K562 (cell line): Measurements from ENCODE around the gene TMEM270. TPM values are rescaled to one million over a fixed set of nuclear protein-coding genes. Genes with fewer than 3 reads are reported as not detected.

Experiments
- ATF7 ChIP-seq: fragments of 450-650 bp; IDR thresholded peaks from 2 replicates; pipeline ENCODE4 v1.7.1; 2014; ENCODE audit warnings: mild to moderate bottlenecking, moderate library complexity
- FOS ChIP-seq: IDR thresholded peaks from 3 replicates; pipeline ENCODE4 v1.6.1; 2011; ENCODE audit not compliant: insufficient read length; ENCODE audit errors: extremely low read depth
- GATA2 ChIP-seq: sonication (generic); formaldehyde crosslinking; IDR thresholded peaks from 2 replicates; pipeline ENCODE4 v1.4.0; 2020; ENCODE audit warnings: mild to moderate bottlenecking, missing genetic modification reagents
- GATAD2A ChIP-seq: fragments of 450-650 bp; IDR thresholded peaks from 2 replicates; pipeline ENCODE4 v1.6.1; 2017
- HDAC2 ChIP-seq: fragments of 450-650 bp; IDR thresholded peaks from 2 replicates; pipeline ENCODE4 v1.6.1; 2016; ENCODE audit warnings: mild to moderate bottlenecking
- MAFK ChIP-seq: IDR thresholded peaks from 2 replicates; pipeline ENCODE4 v1.6.1; 2011; ENCODE audit warnings: low read length, improper control_type of control experiment
- MBD2 ChIP-seq: sonication (generic); IDR thresholded peaks from 2 replicates; pipeline ENCODE4 v1.6.1; 2016; ENCODE audit warnings: low read depth, borderline replicate concordance
- MXI1 ChIP-seq: IDR thresholded peaks from 2 replicates; pipeline ENCODE4 v1.6.1; 2011; ENCODE audit warnings: low read depth, mild to moderate bottlenecking, improper control_type of control experiment, low read length
- NCOR1 ChIP-seq: fragments of 450-650 bp; IDR thresholded peaks from 2 replicates; pipeline ENCODE4 v1.6.1; 2016; ENCODE audit warnings: mild to moderate bottlenecking, moderate library complexity
- POLR2A ChIP-seq: fragments of 450-650 bp; conservative IDR thresholded peaks from 2 replicates; pipeline ENCODE4 v1.6.1; 2016
- RBM39 ChIP-seq: fragments of 200-400 bp; formaldehyde crosslinking; optimal IDR thresholded peaks from 2 replicates; pipeline ENCODE3; 2018; ENCODE audit warnings: low read depth, low read length
- YBX1 ChIP-seq: fragments of 450-650 bp; IDR thresholded peaks from 2 replicates; pipeline ENCODE4 v1.7.1; 2016; ENCODE audit warnings: mild to moderate bottlenecking
- ZNF143 ChIP-seq: sonication (generic); formaldehyde crosslinking; IDR thresholded peaks from 2 replicates; pipeline ENCODE4 v1.9.0; 2022; ENCODE audit warnings: mild to moderate bottlenecking, missing genetic modification reagents
- polyA plus RNA-seq, 8 experiments: library from polyadenylated mRNA; depleted of rRNA in 4 of 8; stranded (reverse) in 5 of 8; unstranded in 3 of 8; fragments of >200 nt; fragmentation: Nextera tagmentation in 2 of 8; fragmentation: Illumina TruSeq in 1 of 8; extraction: Ambion mirVana in 2 of 8; extraction: Trizol in 1 of 8; gene quantifications; 2 replicates each; pipeline versions ENCODE4 v1.2.1 to v1.2.3, GENCODE V29; 2011 to 2014; ENCODE audit warnings: inconsistent platforms in 1 of 8, missing spikeins in 1 of 8
- total RNA-seq, 7 experiments: library from RNA; depleted of rRNA in 6 of 7; stranded (reverse); fragments of >200 nt in 6 of 7; fragmentation: Illumina TruSeq in 2 of 7; extraction: Trizol in 2 of 7; gene quantifications; 2 replicates each; pipeline versions ENCODE4 v1.2.1 to v1.2.3, GENCODE V29; 2011 to 2021; ENCODE audit warnings: low replicate concordance in 1 of 7
- TF ChIP-seq, protein P1 (sequence below): fragments of 450-650 bp; IDR thresholded peaks from 2 replicates; pipeline ENCODE4 v1.7.0; 2016; ENCODE audit warnings: borderline replicate concordance
- TF ChIP-seq, protein P2 (sequence below), 3 experiments: IDR thresholded peaks in 2 of 3; conservative IDR thresholded peaks in 1 of 3; 2 replicates each; pipeline ENCODE4 v1.5.1; 2011 to 2012; ENCODE audit warnings: low read length in 3 of 3, mild to moderate bottlenecking in 3 of 3, control low read depth in 2 of 3, improper control_type of control experiment in 1 of 3, inconsistent platforms in 1 of 3, low read depth in 1 of 3, mixed read lengths in 1 of 3, moderate library complexity in 1 of 3; ENCODE audit not compliant: insufficient read depth in 2 of 3
- TF ChIP-seq, protein P3 (sequence below): sonication (generic); formaldehyde crosslinking; IDR thresholded peaks from 2 replicates; pipeline ENCODE4 v1.8.0; 2022; ENCODE audit warnings: mild to moderate bottlenecking, missing genetic modification reagents
- TF ChIP-seq, protein P4 (sequence below), 2 experiments: fragments of 150-350 bp in 1 of 2; IDR thresholded peaks; 2 replicates each; pipeline ENCODE4 v1.6.1; 2012 to 2016; ENCODE audit warnings: low read depth in 2 of 2, low read length in 2 of 2, mild to moderate bottlenecking in 1 of 2, moderate library complexity in 1 of 2

TMEM270 gene
- total and polyA plus RNA-seq, 9 of the 15 experiments (the other 6 are each of a cell fraction or from before 2014, with no cell fraction given): not detected

DNA sequence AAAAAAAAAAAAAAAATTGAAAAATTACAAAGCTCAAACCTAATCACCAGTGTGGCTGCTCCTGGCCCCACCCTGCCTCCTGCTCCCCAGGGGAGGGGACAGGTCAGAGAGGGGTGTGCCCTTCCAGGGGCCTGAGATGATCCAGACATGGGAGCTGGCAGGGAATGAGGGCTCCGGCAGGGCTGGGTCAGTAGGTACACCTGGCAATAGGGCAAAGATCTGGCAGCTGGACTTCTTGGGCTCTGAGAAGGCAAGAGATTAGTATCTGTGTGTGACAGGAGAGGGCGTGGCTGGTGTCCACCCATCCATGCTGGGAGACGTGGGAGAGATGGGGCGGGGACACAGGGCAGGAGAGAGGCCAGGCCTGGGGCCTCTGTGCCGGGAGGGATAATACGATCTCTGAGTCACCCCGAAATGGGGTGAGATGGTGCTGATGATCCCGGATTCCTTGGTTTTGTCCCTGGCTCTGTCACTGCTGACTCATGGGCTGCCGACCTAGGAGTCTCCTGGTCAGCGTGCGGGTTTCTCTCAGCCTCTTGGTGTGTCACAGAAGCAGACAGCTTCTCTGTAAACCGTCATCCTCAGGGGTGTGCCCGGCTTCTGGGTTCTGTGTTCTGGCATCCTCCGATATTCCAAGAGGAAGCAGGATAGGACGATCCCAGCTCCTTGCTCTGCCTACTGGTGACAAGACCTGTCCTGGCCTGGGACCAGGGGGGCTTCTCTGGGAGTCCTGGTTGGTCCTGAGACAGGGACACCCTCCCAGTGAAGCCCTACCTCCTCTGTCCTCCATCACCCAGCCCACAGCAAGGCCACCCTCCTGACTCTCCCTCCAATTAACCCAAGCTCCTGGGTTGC, 38.4 kb upstream of the TMEM270 start (continued):
- TF ChIP-seq ZNF143 (CRISPR knock-in tag): no peak
- TF ChIP-seq, protein P1, sequence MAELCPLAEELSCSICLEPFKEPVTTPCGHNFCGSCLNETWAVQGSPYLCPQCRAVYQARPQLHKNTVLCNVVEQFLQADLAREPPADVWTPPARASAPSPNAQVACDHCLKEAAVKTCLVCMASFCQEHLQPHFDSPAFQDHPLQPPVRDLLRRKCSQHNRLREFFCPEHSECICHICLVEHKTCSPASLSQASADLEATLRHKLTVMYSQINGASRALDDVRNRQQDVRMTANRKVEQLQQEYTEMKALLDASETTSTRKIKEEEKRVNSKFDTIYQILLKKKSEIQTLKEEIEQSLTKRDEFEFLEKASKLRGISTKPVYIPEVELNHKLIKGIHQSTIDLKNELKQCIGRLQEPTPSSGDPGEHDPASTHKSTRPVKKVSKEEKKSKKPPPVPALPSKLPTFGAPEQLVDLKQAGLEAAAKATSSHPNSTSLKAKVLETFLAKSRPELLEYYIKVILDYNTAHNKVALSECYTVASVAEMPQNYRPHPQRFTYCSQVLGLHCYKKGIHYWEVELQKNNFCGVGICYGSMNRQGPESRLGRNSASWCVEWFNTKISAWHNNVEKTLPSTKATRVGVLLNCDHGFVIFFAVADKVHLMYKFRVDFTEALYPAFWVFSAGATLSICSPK: 0 out of 2 replicates have a peak, but pooled peaks have one; percentile 57
- TF ChIP-seq NCOR1: no peak
- no peak for TF ChIP-seq RBM39
- TF ChIP-seq MAFK: peak; percentile 80; the same call in 1 of the 2 replicates
- TF ChIP-seq POLR2A: peak; percentile 40; the same call in 1 of the 2 replicates
- TF ChIP-seq, protein P2, sequence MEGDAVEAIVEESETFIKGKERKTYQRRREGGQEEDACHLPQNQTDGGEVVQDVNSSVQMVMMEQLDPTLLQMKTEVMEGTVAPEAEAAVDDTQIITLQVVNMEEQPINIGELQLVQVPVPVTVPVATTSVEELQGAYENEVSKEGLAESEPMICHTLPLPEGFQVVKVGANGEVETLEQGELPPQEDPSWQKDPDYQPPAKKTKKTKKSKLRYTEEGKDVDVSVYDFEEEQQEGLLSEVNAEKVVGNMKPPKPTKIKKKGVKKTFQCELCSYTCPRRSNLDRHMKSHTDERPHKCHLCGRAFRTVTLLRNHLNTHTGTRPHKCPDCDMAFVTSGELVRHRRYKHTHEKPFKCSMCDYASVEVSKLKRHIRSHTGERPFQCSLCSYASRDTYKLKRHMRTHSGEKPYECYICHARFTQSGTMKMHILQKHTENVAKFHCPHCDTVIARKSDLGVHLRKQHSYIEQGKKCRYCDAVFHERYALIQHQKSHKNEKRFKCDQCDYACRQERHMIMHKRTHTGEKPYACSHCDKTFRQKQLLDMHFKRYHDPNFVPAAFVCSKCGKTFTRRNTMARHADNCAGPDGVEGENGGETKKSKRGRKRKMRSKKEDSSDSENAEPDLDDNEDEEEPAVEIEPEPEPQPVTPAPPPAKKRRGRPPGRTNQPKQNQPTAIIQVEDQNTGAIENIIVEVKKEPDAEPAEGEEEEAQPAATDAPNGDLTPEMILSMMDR (IDR thresholded peaks at IDR 0.05 in 2 of 3, conservative IDR thresholded peaks at IDR 0.05 in 1 of 3; ENCODE audit: insufficient read depth in 2 of 3, low read depth in 1 of 3, low read length in 3 of 3): no peak
- no peak for TF ChIP-seq GATAD2A
- TF ChIP-seq, protein P3, sequence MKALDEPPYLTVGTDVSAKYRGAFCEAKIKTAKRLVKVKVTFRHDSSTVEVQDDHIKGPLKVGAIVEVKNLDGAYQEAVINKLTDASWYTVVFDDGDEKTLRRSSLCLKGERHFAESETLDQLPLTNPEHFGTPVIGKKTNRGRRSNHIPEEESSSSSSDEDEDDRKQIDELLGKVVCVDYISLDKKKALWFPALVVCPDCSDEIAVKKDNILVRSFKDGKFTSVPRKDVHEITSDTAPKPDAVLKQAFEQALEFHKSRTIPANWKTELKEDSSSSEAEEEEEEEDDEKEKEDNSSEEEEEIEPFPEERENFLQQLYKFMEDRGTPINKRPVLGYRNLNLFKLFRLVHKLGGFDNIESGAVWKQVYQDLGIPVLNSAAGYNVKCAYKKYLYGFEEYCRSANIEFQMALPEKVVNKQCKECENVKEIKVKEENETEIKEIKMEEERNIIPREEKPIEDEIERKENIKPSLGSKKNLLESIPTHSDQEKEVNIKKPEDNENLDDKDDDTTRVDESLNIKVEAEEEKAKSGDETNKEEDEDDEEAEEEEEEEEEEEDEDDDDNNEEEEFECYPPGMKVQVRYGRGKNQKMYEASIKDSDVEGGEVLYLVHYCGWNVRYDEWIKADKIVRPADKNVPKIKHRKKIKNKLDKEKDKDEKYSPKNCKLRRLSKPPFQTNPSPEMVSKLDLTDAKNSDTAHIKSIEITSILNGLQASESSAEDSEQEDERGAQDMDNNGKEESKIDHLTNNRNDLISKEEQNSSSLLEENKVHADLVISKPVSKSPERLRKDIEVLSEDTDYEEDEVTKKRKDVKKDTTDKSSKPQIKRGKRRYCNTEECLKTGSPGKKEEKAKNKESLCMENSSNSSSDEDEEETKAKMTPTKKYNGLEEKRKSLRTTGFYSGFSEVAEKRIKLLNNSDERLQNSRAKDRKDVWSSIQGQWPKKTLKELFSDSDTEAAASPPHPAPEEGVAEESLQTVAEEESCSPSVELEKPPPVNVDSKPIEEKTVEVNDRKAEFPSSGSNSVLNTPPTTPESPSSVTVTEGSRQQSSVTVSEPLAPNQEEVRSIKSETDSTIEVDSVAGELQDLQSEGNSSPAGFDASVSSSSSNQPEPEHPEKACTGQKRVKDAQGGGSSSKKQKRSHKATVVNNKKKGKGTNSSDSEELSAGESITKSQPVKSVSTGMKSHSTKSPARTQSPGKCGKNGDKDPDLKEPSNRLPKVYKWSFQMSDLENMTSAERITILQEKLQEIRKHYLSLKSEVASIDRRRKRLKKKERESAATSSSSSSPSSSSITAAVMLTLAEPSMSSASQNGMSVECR: peak; percentile 62; the same call in 1 of the 2 replicates
- TF ChIP-seq YBX1: no peak
- peak; percentile 72 for TF ChIP-seq FOS
- TF ChIP-seq, protein P4, sequence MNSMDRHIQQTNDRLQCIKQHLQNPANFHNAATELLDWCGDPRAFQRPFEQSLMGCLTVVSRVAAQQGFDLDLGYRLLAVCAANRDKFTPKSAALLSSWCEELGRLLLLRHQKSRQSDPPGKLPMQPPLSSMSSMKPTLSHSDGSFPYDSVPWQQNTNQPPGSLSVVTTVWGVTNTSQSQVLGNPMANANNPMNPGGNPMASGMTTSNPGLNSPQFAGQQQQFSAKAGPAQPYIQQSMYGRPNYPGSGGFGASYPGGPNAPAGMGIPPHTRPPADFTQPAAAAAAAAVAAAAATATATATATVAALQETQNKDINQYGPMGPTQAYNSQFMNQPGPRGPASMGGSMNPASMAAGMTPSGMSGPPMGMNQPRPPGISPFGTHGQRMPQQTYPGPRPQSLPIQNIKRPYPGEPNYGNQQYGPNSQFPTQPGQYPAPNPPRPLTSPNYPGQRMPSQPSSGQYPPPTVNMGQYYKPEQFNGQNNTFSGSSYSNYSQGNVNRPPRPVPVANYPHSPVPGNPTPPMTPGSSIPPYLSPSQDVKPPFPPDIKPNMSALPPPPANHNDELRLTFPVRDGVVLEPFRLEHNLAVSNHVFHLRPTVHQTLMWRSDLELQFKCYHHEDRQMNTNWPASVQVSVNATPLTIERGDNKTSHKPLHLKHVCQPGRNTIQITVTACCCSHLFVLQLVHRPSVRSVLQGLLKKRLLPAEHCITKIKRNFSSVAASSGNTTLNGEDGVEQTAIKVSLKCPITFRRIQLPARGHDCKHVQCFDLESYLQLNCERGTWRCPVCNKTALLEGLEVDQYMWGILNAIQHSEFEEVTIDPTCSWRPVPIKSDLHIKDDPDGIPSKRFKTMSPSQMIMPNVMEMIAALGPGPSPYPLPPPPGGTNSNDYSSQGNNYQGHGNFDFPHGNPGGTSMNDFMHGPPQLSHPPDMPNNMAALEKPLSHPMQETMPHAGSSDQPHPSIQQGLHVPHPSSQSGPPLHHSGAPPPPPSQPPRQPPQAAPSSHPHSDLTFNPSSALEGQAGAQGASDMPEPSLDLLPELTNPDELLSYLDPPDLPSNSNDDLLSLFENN (IDR thresholded peaks at IDR 0.05; ENCODE audit: low read depth in 2 of 2, low read length in 2 of 2): no peak; a peak in 1 of 4 replicates
- peak; percentile 86 for TF ChIP-seq HDAC2
- TF ChIP-seq GATA2 (CRISPR knock-in tag): peak; percentile 94
- TF ChIP-seq MXI1: 0 out of 2 replicates have a peak, but pooled peaks have one; percentile 46
- TF ChIP-seq MBD2: peak; percentile 80
- peak; percentile 82 for TF ChIP-seq ATF7
